Fibroblast of lung (primary cell): ENCODE measurements around the gene IL18R1.

Experiments
- EZH2 ChIP-seq: IDR thresholded peaks from 2 replicates; pipeline ENCODE4 v1.5.1; 2012; ENCODE audit warnings: low read length, control low read depth, mild to moderate bottlenecking; ENCODE audit errors: missing control alignments
- TF ChIP-seq, protein P1 (sequence below), 2 donors: IDR thresholded peaks in 1 of 2; conservative IDR thresholded peaks in 1 of 2; 1 replicate in 1 of 2; 2 replicates in 1 of 2; pipeline ENCODE4 v1.5.1; 2011 to 2012; ENCODE audit warnings: low read length in 2 of 2, control low read depth in 1 of 2, inconsistent platforms in 1 of 2, low read depth in 1 of 2, mild to moderate bottlenecking in 1 of 2

GRCh38 chr2:102421890-102422759 is 66.5 kb downstream of the IL18R1 start:
- TF ChIP-seq, protein P1, sequence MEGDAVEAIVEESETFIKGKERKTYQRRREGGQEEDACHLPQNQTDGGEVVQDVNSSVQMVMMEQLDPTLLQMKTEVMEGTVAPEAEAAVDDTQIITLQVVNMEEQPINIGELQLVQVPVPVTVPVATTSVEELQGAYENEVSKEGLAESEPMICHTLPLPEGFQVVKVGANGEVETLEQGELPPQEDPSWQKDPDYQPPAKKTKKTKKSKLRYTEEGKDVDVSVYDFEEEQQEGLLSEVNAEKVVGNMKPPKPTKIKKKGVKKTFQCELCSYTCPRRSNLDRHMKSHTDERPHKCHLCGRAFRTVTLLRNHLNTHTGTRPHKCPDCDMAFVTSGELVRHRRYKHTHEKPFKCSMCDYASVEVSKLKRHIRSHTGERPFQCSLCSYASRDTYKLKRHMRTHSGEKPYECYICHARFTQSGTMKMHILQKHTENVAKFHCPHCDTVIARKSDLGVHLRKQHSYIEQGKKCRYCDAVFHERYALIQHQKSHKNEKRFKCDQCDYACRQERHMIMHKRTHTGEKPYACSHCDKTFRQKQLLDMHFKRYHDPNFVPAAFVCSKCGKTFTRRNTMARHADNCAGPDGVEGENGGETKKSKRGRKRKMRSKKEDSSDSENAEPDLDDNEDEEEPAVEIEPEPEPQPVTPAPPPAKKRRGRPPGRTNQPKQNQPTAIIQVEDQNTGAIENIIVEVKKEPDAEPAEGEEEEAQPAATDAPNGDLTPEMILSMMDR (conservative IDR thresholded peaks at IDR 0.05 in 1 of 2, IDR thresholded peaks at IDR 0.05 in 1 of 2; ENCODE audit: low read depth in 1 of 2, low read length in 2 of 2): no peak
- no peak for TF ChIP-seq EZH2
